ENCODE data around the gene ARL3. TPM values are rescaled to one million over a fixed set of nuclear protein-coding genes. Genes with fewer than 3 reads are reported as not detected.

The ARL3 gene
- total RNA-seq, 2 experiments from 2014 or later = 5.3 to 6.2 TPM

DNA sequence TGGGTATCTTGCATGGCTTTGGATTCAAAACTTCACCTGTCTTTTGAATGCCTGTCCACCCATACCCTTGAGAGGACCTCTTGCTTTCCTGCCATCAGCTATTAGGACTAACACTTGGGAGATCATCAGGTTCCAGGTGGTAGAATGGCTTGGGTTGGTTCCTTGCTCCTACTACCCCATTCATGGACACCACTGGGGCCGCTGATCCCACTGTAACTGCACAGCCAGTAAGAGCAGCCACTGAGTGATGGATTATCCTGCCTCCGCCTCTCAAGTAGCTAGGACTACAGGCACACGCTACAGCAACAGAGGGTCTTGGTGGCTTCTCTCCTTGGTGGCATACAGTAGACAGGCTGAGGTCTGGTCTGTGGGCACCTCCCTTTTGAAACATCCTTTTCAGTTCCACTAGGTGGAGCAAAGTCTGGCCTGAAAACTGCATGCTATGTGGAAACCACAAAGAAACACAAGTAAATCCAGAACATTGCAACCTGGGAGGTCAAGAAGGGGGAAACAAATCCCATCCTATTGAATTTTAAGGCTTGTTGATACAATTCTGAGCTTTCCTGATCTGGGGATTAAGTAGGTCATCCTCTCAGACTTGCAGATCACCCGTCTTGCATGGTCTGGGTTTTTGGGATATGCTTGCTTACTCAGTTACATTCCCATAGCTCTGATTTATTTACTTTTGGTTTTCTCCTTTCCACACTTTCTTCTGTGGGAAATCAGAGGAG lies 38.9 kb upstream of the ARL3 start:
- peak; percentile 76 for ATAC-seq

DNA sequence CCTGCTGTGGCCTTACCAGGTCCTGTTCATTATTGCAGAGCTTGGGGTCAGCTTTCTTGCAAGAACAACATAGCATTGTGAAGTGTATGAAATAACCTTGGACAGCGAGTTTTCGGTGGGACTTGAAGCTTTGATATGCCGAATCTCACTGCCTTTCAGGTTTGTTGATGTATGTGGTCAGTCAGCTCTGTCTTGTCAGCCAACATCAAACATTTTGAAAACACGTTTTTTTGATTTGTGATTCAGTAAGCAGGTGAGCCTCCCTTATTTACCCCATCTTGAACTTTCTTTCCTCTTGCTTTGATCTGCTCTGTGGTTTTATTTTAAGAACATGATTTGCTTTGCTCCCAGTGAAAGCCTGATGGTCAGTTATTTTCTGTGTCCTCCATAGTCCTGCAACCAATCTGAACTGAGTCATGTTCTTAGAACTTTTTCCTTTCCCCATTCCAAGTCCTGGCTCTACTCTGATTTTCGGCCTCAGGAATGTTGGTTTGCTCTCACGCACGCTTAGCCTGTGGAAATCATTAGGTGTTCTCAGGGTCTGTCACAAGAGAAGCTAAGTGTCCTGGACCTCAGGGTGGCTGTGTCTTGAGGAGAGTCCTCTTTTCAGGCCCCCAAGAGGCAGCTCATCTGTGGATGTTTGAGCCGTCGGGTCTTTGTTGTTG lies 38.2 kb upstream of the ARL3 start:
- POLR2A ChIA-PET = interaction anchor here (0.6 to 2.1 kb wide), 6 partner anchors 8 to 1165 kb away, joined by 3 to 8 read pairs (median 3); partner anchors contain the start of gene WBP1L
- ATAC-seq (no peak), DNase-seq (no peak)
- Mint-ChIP-seq H3K9me3 (no peaks in the 10 kb centered on the region), H3K27me3 (no peaks in the 10 kb centered on the region), H3K4me3 (no peak overlapping the region), H3K4me1 (ENCODE audit: low read depth) (peaks cover 46% of the 10 kb centered on the region), H3K36me3 (ENCODE audit: low read depth) (peaks cover 10% of the 10 kb centered on the region), H3K27ac (peak overlapping the region; percentile 40)
- intact Hi-C loops (cut with micrococcal nuclease) = no loop called here
- CTCF ChIA-PET = interaction anchor here (0.7 to 4.1 kb wide), 16 partner anchors 9 to 155 kb away, joined by 3 to 34 read pairs (median 4); partner anchors contain the start of gene WBP1L
- TF ChIP-seq, protein P1, sequence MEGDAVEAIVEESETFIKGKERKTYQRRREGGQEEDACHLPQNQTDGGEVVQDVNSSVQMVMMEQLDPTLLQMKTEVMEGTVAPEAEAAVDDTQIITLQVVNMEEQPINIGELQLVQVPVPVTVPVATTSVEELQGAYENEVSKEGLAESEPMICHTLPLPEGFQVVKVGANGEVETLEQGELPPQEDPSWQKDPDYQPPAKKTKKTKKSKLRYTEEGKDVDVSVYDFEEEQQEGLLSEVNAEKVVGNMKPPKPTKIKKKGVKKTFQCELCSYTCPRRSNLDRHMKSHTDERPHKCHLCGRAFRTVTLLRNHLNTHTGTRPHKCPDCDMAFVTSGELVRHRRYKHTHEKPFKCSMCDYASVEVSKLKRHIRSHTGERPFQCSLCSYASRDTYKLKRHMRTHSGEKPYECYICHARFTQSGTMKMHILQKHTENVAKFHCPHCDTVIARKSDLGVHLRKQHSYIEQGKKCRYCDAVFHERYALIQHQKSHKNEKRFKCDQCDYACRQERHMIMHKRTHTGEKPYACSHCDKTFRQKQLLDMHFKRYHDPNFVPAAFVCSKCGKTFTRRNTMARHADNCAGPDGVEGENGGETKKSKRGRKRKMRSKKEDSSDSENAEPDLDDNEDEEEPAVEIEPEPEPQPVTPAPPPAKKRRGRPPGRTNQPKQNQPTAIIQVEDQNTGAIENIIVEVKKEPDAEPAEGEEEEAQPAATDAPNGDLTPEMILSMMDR (IDR thresholded peaks at IDR 0.05) = no peak

More for the DNA sequence above, 38.9 kb upstream of the ARL3 start:
- intact Hi-C loops (cut with micrococcal nuclease) = no loop called here
- DNase-seq = peak; percentile 34
- H3K27me3 Mint-ChIP-seq = no peaks in the 10 kb centered on the region
- peaks cover 10% of the 10 kb centered on the region for H3K36me3 Mint-ChIP-seq (ENCODE audit: low read depth)
- peaks cover 48% of the 10 kb centered on the region for H3K4me1 Mint-ChIP-seq (ENCODE audit: low read depth)
- CTCF ChIA-PET = interaction anchor here (0.7 to 4.1 kb wide), 22 partner anchors 10 to 155 kb away, joined by 3 to 34 read pairs (median 4); partner anchors contain the start of gene WBP1L
- TF ChIP-seq, protein P1 (IDR thresholded peaks at IDR 0.05) = peak; percentile 50
- POLR2A ChIA-PET = interaction anchor here (0.6 to 2.1 kb wide), 6 partner anchors 8 to 65 kb away, joined by 3 to 8 read pairs (median 3); partner anchors contain the start of gene WBP1L
- H3K27ac Mint-ChIP-seq = no peak overlapping the region
- no peaks in the 10 kb centered on the region for H3K9me3 Mint-ChIP-seq
- no peak overlapping the region for H3K4me3 Mint-ChIP-seq

DNA sequence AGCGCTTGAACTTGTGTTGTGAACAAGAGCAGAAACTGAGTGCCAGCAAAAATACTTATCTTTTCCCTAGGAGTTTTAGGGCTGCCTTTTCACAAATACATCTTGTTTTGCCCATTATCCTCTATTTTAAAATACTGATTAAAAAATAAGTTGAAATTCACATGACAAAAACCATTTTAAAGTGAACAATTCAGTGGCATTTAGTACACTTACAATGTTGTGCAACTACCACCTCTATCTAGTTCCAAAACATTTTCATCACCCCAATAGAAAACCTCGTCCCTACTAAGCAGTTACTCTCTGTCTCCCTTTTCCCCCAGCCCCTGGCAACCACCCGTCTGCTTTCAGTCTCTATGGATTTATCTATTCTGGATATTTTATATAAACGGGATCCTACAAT lies 31.0 kb upstream of the ARL3 start:
- Mint-ChIP-seq H3K9me3 (peaks cover 4% of the 10 kb centered on the region), H3K36me3 (ENCODE audit: low read depth) (peaks cover 9% of the 10 kb centered on the region), H3K4me3 (peak overlapping the region; percentile 95), H3K27me3 (no peaks in the 10 kb centered on the region), H3K4me1 (ENCODE audit: low read depth) (peaks cover 38% of the 10 kb centered on the region), H3K27ac (peak overlapping the region; percentile 94)
- TF ChIP-seq, protein P1 (IDR thresholded peaks at IDR 0.05) = no peak
- POLR2A ChIA-PET = interaction anchor here (0.9 to 5.0 kb wide), 3 partner anchors 8 to 31 kb away, joined by 3 to 27 read pairs (median 5); partner anchors contain the start of genes ARL3 and SFXN2
- ATAC-seq (no peak), DNase-seq (no peak)
- CTCF ChIA-PET = interaction anchor here (0.8 to 4.9 kb wide), 2 partner anchors 8 to 156 kb away, joined by 3 to 34 read pairs; no protein-coding TSS in a partner anchor
- intact Hi-C loops (cut with micrococcal nuclease) = no loop called here

DNA sequence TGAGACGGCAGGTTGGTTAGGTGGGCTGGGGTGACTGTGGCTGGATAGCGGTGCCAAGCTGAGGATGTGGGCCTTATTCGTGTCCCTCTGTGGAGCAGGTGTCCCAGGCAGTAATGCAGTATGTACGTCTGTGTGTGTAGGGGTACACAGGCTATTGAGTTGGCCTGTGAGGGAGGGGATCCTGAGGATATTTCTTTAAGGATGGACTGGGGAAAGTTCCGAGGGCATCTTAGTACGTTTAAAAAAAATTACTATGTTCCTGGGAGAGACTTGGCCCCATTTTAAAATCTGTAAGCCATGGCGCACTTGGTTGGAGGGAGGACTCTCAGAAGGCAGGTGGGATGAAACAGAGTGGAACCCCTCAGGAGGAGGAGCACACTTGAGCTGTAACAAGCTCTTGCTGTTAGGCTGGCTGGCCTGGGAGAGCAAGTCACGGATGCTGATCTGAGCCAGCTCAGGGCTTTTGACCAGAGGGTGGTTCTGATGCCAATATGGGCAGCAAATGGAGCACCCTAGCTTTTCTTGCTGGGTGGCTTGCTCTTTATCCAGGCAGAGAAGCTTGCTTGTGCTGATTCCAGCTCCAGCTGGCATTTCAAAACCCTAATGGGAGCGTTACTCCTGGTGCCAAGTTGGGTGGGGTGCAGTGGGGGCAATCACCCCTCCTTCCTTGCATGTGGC lies 30.3 kb upstream of the ARL3 start:
- H3K27ac Mint-ChIP-seq = peak overlapping the region; percentile 94
- intact Hi-C loops (cut with micrococcal nuclease) = no loop called here
- peak overlapping the region; percentile 95 for H3K4me3 Mint-ChIP-seq
- H3K36me3 Mint-ChIP-seq (ENCODE audit: low read depth) = peaks cover 9% of the 10 kb centered on the region
- TF ChIP-seq, protein P1 (IDR thresholded peaks at IDR 0.05) = no peak
- H3K27me3 Mint-ChIP-seq = no peaks in the 10 kb centered on the region
- DNase-seq (peak; percentile 39), ATAC-seq (peak; percentile 17)
- ChIA-PET POLR2A (interaction anchor here (0.5 to 5.0 kb wide), 7 partner anchors 9 to 371 kb away, joined by 3 to 27 read pairs (median 4); partner anchors contain the start of genes ARL3, SFXN2 and TRIM8), CTCF (interaction anchor here (0.8 to 4.9 kb wide), 3 partner anchors 9 to 157 kb away, joined by 3 to 34 read pairs (median 3); no protein-coding TSS in a partner anchor)
- H3K9me3 Mint-ChIP-seq = peaks cover 4% of the 10 kb centered on the region
- peaks cover 38% of the 10 kb centered on the region for H3K4me1 Mint-ChIP-seq (ENCODE audit: low read depth)

Measured in activated CD8-positive, alpha-beta T cell treated with anti-CD3 and anti-CD28 coated beads for 36 hours (primary cell).